ENCODE data around the gene FRYL.

FRYL gene

DNA sequence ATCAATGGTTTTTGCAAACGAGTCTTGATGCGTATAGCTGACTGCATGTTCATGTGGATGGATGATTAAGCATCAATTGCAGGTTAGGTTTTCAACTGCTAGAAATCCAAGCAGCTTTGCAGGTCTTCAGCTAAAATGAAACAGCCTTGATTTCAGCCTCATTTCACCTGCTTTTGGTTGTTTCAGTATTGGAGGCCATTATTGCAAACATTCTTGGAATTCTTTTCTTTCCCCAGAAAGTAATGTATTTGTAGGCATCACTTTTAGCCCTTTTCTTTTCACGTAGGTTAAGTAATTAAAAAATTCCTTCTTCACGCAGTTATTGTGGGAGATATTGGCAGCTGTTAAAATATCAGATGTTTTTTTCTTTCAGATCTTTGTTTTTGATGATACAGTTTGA lies 281.2 kb downstream of the FRYL start:
- no peak overlapping the region for H3K4me2 ChIP-seq (ENCODE audit: low read depth, low read length, poor library complexity, severe bottlenecking)
- H4K20me1 ChIP-seq (ENCODE audit: insufficient read depth, low read length, poor library complexity, severe bottlenecking): no peaks in the 10 kb centered on the region
- H3K36me3 ChIP-seq (ENCODE audit: insufficient read depth, low read length): peaks cover 25% of the 10 kb centered on the region
- no peaks in the 10 kb centered on the region for H3K79me2 ChIP-seq (ENCODE audit: insufficient read depth, low read length)
- H3F3A ChIP-seq (ENCODE audit: low read depth): no peaks in the 10 kb centered on the region
- H3K9ac ChIP-seq (ENCODE audit: low read depth, low read length, poor library complexity, severe bottlenecking): no peak overlapping the region
- TF ChIP-seq CTCF (conservative IDR thresholded peaks at IDR 0.05; ENCODE audit: low read length) (no peak), EZH2phosphoT487 (IDR thresholded peaks at IDR 0.05; ENCODE audit: borderline replicate concordance) (no peak)
- no peak overlapping the region for H3K4me3 ChIP-seq (ENCODE audit: low read length, poor library complexity, severe bottlenecking)
- no peak overlapping the region for H2AFZ ChIP-seq (ENCODE audit: low read length)
- H3K9me2 ChIP-seq (replicated peaks; ENCODE audit: low read depth, low read length): no peaks in the 10 kb centered on the region
- H3K27me3 ChIP-seq (ENCODE audit: insufficient read depth, low read length, poor library complexity, severe bottlenecking): no peaks in the 10 kb centered on the region
- no peaks in the 10 kb centered on the region for H3K4me1 ChIP-seq (ENCODE audit: insufficient read depth, low read length, poor library complexity, severe bottlenecking)
- H3K9me3 ChIP-seq (ENCODE audit: insufficient read depth, low read depth, low read length): no peaks in the 10 kb centered on the region

DNA sequence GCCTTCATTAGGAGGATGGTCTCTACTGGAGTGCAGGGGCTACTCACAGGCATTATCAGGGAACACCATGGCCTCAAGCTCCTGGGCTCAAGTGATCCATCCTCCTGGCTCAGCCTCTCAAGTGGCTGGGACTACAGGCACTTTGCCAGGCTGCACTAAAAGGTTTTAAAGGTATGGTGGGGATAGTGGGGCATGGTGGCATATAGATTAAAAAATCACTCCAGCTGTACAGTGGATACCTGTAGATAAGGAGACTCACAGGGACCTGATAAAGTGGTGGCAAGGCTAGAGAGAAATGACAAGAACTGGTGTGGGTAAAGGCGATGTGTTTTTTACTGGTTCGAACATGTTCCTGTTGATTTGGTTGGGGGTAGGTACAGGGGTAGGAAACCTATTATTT lies 284.1 kb downstream of the FRYL start:
- Histone ChIP-seq H3K4me1 (ENCODE audit: insufficient read depth, low read length, poor library complexity, severe bottlenecking) (no peaks in the 10 kb centered on the region), H3K9me3 (ENCODE audit: insufficient read depth, low read depth, low read length) (no peaks in the 10 kb centered on the region), H3K4me3 (ENCODE audit: low read length, poor library complexity, severe bottlenecking) (no peak overlapping the region), H3K27me3 (ENCODE audit: insufficient read depth, low read length, poor library complexity, severe bottlenecking) (no peaks in the 10 kb centered on the region), H3K4me2 (ENCODE audit: low read depth, low read length, poor library complexity, severe bottlenecking) (no peak overlapping the region), H2AFZ (ENCODE audit: low read length) (no peak overlapping the region), H3K9me2 (replicated peaks; ENCODE audit: low read depth, low read length) (no peaks in the 10 kb centered on the region), H3K79me2 (ENCODE audit: insufficient read depth, low read length) (no peaks in the 10 kb centered on the region), H3F3A (ENCODE audit: low read depth) (no peaks in the 10 kb centered on the region), H3K9ac (ENCODE audit: low read depth, low read length, poor library complexity, severe bottlenecking) (no peak overlapping the region), H3K36me3 (ENCODE audit: insufficient read depth, low read length) (peaks cover 18% of the 10 kb centered on the region), H4K20me1 (ENCODE audit: insufficient read depth, low read length, poor library complexity, severe bottlenecking) (no peaks in the 10 kb centered on the region)
- TF ChIP-seq EZH2phosphoT487 (IDR thresholded peaks at IDR 0.05; ENCODE audit: borderline replicate concordance) (no peak), CTCF (conservative IDR thresholded peaks at IDR 0.05; ENCODE audit: low read length) (no peak)

- Histone ChIP-seq H3K36me3 (ENCODE audit: insufficient read depth, low read length) (no peaks in the 10 kb centered on the region), H3K9ac (ENCODE audit: low read depth, low read length, poor library complexity, severe bottlenecking) (no peak overlapping the region), H2AFZ (ENCODE audit: low read length) (no peak overlapping the region), H3K4me1 (ENCODE audit: insufficient read depth, low read length, poor library complexity, severe bottlenecking) (no peaks in the 10 kb centered on the region), H3K4me2 (ENCODE audit: low read depth, low read length, poor library complexity, severe bottlenecking) (no peak overlapping the region), H3K9me2 (replicated peaks; ENCODE audit: low read depth, low read length) (no peaks in the 10 kb centered on the region), H3K9me3 (ENCODE audit: insufficient read depth, low read depth, low read length) (no peaks in the 10 kb centered on the region), H3K27me3 (ENCODE audit: insufficient read depth, low read length, poor library complexity, severe bottlenecking) (no peaks in the 10 kb centered on the region), H4K20me1 (ENCODE audit: insufficient read depth, low read length, poor library complexity, severe bottlenecking) (no peaks in the 10 kb centered on the region), H3K4me3 (ENCODE audit: low read length, poor library complexity, severe bottlenecking) (no peak overlapping the region), H3K79me2 (ENCODE audit: insufficient read depth, low read length) (no peaks in the 10 kb centered on the region), H3F3A (ENCODE audit: low read depth) (no peaks in the 10 kb centered on the region)
- TF ChIP-seq EZH2phosphoT487 (IDR thresholded peaks at IDR 0.05; ENCODE audit: borderline replicate concordance): no peak
- no peak for TF ChIP-seq CTCF (conservative IDR thresholded peaks at IDR 0.05; ENCODE audit: low read length)
These were observed 286.5 kb downstream of the FRYL start for GRCh38 chr4:48493452-48494100.

All from Loucy (cell line).